GM23338 (cell line): ENCODE results near the gene FAM53B.

Experiments
- CTCF ChIP-seq, 2 experiments: fragments of 200-600 bp in 1 of 2; sonication (generic) in 1 of 2; conservative IDR thresholded peaks; 2 replicates each; pipeline versions ENCODE4 v1.5.1 to v1.6.1; 2016 to 2017; ENCODE audit warnings: antibody characterized with exemption in 2 of 2, low read depth in 2 of 2, mild to moderate bottlenecking in 2 of 2, moderate library complexity in 1 of 2
- ETS1 ChIP-seq: IDR thresholded peaks from 2 replicates; pipeline ENCODE4 v1.6.1; 2016; ENCODE audit warnings: antibody characterized with exemption
- EZH2 ChIP-seq: fragments of 200-600 bp; sonication (generic); IDR thresholded peaks from one replicate; pipeline ENCODE4 v1.8.0; 2017; ENCODE audit warnings: antibody characterized with exemption, mild to moderate bottlenecking, low read depth; ENCODE audit not compliant: unreplicated experiment
- EZH2phosphoT487 ChIP-seq: fragments of 200-600 bp; sonication (generic); IDR thresholded peaks from one replicate; pipeline ENCODE4 v1.8.1; 2018; ENCODE audit warnings: antibody characterized with exemption; ENCODE audit not compliant: unreplicated experiment
- JUNB ChIP-seq: IDR thresholded peaks from one replicate; pipeline ENCODE4 v1.6.1; 2016; ENCODE audit warnings: antibody characterized with exemption; ENCODE audit not compliant: unreplicated experiment
- POLR2AphosphoS5 ChIP-seq: IDR thresholded peaks from 2 replicates; pipeline ENCODE4 v1.6.1; 2016; ENCODE audit warnings: antibody characterized with exemption, low read depth
- REST ChIP-seq: IDR thresholded peaks from one replicate; pipeline ENCODE4 v1.6.1; 2018; ENCODE audit warnings: antibody characterized with exemption; ENCODE audit not compliant: unreplicated experiment
- ZNF331 ChIP-seq: fragments of 250-450 bp; sonication (Bioruptor Pico); IDR thresholded peaks from 2 replicates; pipeline ENCODE4 v1.5.0; 2020; ENCODE audit warnings: low read depth, mild to moderate bottlenecking, moderate library complexity

- TF ChIP-seq POLR2AphosphoS5 (no peak), CTCF (conservative IDR thresholded peaks at IDR 0.05; ENCODE audit: low read depth in 2 of 2) (no peak), EZH2phosphoT487 (no peak), REST (no peak), EZH2 (no peak), JUNB (no peak), ETS1 (no peak), ZNF331 (CRISPR knock-in tag) (no peak)
Measured at GRCh38 chr10:124597846-124598165, 146.4 kb downstream of the FAM53B start.
